Stimulated activated CD4-positive, alpha-beta T cell treated with anti-CD3 and anti-CD28 coated beads, Interleukin-1b, Interleukin-23, amount 100 ng/mL, for 48 hours (primary cell): Measurements from ENCODE around the gene RRAGD.

Source experiments
- DNase-seq: peaks from one replicate; pipeline ENCODE4 v3.0.0-alpha.2; 2020

The RRAGD gene, protein sequence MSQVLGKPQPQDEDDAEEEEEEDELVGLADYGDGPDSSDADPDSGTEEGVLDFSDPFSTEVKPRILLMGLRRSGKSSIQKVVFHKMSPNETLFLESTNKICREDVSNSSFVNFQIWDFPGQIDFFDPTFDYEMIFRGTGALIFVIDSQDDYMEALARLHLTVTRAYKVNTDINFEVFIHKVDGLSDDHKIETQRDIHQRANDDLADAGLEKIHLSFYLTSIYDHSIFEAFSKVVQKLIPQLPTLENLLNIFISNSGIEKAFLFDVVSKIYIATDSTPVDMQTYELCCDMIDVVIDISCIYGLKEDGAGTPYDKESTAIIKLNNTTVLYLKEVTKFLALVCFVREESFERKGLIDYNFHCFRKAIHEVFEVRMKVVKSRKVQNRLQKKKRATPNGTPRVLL

DNA sequence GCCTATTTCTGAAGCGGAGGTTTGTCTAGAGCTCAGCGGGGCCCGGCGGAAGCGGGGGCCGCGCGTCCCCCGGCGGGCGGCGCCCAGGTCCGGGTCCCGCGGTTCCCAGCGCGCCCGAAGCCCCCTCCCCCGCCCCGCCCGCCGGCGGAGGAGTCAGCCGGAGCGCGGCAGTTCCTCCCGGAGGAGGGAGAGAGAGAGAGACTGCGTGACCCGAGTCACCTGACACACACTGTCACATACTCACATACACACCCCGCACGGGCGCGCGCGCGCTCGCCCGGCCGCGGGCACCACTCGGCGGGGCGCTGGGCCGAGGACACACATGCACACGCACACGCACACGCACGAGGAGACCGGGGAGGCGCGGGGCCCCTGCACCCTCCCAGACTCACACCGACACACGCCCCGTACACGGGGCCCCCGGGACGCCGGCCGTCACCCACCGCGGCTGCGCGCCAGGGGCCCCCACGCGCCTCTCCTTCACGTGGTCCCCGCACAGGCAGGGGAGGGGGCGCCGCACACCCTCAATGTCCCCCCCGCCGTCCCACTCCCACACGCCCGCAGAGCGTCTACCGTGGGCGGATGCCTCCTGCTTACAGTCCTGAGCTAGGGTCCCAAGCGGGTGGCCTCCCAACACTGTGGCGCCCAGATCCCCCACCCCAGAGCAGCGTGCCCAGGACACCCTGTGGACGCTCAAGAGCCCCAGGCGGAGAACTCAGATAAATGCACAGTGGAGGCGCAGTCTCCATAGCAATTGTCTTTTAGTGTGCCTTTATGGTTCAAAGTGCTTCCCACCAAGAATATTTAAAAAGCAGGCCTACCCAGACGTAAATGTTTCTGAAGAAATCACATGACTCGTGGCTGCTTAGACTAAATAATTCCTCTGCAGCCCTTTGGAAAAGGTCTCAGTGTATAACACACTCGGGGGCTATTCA, at the start of gene RRAGD:
RRAGD (minus strand) TSS at position 203 of the 935 bp plus-strand sequence. CDS start 280 bp downstream, outside the sequence.
- peak; percentile 69 for DNase-seq

DNA sequence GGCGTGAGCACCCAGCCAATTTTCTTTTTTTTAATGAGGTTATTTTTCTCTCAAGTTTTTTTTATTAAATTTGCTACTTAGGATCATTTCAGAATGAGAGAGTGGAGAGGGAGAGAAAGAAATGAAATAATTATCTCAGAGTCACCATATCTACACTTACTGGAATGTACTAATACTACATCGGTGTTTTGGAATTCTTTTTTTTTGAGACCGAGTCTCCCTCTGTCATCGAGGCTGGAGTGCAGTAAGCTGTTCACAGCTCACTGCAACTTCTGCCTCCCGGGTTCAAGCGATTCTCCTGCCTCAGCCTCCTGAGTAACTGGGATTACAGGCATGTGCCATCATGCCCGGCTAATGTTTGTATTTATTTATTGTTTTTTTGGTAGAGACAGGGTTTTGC, 48.6 kb upstream of the RRAGD start:
- DNase-seq: no peak

DNA sequence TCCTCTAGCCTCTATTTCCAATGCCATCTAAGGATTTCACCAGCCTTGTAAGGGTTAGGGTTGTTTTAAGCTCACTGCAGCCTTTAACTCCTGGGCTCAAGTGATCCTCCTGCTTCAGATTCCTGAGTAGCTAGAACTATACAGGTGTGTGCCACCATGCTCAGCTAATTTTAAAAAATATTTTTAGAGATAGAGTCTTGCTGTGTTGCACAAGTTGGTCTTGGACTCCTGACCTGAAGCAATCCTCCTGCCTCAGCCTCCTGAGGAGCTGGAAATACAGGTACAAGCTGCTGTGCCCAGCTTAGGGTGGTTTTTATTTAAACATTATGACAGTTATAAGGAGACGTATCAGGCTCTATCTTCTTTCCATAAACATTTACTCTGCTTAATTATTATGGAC, 47.4 kb upstream of the RRAGD start:
- DNase-seq: no peak

DNA sequence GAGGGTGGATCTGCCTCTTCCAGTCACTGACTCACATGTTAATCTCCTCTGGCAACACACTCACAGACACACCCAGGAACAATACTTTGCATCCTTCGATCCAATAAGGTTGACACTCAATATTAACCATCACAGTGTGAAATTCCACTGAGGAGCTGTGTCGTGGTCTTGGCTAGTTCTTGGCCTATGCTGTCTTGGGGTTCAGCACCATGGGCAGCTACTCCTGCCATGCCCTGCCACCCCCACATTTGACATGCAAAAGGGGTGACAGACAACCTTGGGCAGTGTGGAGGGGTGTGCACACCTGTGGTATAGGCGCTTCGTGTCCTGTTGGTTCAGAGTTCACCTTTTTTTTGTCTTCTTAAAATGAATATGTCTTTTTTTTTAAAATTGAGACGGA, 46.6 kb upstream of the RRAGD start:
- no peak for DNase-seq

DNA sequence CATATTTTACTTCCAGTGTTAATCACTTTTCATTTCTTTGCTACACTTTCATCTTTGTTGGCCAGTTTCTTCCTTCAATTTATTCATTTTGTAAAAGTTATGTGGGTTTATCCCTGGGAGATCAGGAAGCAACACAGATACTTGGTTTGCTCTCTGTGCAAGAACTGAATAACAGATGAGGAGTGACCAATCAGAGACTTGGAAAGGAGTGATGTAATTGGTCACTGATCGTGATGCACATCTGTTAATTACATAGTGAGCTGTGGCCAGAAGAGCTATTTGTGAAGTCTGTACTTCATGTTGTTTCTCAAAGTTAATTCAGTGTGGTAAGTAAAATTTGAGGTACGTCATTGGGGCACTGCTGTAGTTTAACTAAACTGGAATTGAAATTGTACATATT, 42.2 kb upstream of the RRAGD start:
- no peak for DNase-seq

DNA sequence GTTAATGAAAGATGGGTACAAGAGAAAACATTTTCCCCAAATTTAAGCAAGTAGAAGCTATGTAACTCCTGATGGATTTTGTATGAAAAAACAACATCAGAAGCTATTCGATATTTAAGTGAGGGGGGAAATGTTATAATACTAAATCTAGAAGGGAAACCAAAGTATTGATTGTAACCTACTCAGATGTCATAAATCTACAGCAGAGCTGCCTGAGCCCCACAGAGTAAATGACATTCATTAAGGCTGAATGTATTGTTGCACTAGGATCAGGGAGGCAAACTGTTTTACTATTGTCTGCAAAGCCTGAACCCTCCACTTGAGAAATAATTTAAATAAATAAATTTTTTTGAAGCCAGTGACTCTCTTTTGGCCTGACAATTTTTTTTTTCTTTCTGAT, 40.2 kb upstream of the RRAGD start:
- no peak for DNase-seq

DNA sequence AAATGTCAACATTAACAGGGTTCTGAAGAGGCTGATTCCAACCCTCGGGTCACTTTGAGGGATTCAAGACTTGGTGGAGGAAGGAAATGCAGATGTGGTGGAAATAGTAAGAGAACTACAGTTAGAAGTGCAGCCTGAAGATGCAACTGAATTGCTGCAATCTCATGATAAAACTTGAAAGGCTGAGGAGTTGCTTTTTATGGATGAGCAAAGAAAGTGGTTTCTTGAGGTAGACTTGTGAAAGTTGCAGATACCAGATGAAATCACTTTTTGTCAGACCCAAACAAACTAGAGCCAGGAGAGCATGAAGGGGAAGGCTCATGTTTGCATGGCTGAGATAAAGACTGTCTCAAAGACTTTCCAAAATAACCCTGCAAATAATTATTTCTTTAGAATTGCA, 37.1 kb upstream of the RRAGD start:
- DNase-seq: no peak

DNA sequence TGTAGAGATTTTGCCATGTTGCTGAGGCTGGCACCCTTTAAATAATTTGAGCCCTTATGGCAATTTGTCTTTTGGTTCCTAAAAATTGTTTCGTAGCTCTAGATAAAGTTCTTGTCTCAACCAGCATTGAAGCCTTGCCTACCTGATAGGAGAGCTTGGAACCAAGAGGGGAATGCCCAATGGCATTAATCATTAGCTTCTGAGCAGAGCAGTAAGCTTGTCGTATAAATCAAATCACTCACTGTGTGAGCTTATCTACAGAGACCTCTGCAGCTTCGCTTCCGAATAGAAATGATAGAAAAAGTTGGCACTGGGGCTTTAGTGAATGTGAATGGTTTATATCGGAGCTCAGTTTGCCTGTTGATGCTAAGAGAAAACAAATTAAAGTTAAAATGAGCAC, 31.6 kb upstream of the RRAGD start:
- DNase-seq: no peak

DNA sequence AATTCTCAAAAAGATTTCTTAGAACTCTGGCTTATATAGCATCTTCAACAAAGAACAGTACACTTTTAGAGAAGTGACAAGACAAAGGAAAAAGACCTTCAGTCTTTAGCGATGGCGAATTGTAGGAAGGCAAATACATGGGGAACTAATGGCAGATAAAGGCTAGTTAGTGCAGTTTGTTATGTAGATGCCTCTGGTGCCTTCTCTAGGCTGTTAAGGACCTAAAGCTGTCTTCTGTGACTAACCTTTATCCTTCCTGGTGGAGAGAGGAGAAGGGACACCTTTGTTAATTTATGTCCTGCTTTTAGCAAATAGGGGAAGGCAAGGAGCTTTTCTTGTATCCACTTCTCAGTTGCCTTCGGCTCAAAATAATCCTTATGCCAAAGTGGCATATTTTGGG, 28.1 kb upstream of the RRAGD start:
- DNase-seq: no peak

DNA sequence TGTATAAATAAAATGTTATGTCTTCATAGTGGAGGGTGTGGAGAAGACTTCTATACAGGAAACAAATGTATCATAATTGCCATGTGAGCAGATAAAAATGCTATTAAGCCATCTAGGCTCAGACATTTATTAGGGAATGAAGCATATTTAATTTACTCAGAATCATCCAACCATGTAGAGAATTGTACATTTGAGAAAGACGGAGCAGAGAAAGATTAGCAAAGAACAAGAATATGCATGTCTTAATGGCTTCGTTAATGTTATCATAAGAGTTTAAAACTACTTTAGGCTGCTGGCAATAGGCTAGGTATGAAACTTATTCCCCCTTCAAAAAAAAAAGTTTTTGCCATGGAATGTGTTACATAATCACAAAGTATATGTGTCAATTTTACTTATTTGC, 26.9 kb upstream of the RRAGD start:
- DNase-seq: no peak

DNA sequence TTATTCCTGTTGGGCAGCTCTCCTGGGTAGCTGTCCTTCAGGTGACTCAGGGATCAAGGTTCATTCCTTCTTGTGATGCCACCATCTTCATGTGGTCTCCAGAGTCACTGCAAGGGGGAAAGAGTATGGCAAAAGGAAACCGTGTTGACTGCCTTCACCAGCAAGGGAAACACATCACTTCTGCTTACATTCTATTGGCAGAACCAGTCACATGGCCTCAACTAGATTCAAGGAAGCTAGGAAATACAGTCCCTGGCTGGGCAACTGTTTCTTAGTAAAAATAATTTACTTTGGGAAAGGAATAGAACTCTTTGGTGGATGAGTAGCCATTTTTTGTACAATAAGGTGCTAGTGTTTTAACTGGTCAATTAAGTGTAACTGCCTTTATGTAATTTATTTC, 26.2 kb upstream of the RRAGD start:
- no peak for DNase-seq

DNA sequence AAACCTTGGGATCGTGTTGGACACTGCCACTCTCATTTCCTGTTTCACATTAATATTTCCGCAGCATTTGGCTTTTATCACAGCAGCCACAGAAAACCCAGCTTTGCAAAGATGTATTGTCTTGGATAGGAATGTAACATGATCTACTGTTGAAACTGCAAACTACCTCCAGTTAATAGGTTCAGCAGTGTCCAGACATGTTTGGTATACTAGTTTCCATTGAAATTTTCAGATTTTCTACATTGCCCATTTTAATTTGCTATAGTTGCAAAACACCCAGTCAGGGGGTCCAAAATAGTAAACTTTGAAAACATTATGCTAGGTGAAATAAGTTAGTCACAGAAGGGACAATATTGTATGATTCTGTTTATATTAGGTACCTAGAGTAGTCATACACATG, 24.2 kb upstream of the RRAGD start:
- no peak for DNase-seq

DNA sequence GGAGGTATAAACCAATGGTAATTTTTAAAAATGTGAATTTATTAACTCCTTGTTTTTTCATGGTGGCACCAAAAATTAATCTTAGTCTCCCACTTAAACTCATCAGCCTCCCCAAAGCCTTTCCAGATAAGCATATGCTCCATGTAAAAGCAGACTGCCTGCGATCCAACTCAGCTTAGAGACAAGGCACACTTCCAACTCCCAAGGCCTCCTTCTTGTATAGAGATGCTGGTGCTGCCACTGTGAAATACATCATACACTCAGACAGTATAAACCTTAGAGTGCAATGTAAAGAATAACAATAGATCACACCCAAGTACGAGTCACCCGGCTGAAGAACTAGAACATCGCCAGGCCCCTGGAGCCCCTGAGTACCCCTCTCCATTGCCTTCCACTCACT, 22.9 kb upstream of the RRAGD start:
- no peak for DNase-seq

DNA sequence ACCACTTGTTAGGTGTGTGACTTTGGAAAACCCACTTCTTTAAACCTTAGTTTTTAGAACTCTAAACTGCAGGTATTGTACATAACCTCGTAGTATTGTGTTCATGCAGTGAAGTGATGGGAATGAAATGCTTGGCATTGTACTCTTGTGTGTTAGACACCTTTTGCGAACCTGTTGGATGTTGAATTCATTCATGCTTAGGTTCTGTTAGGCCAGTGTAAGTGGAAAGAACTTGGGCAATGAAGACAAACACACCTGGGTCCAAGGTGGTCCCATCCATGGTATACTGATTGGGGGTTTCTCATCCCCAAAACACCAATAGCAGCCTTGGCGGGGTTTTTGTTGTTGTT, 22.1 kb upstream of the RRAGD start:
- no peak for DNase-seq

DNA sequence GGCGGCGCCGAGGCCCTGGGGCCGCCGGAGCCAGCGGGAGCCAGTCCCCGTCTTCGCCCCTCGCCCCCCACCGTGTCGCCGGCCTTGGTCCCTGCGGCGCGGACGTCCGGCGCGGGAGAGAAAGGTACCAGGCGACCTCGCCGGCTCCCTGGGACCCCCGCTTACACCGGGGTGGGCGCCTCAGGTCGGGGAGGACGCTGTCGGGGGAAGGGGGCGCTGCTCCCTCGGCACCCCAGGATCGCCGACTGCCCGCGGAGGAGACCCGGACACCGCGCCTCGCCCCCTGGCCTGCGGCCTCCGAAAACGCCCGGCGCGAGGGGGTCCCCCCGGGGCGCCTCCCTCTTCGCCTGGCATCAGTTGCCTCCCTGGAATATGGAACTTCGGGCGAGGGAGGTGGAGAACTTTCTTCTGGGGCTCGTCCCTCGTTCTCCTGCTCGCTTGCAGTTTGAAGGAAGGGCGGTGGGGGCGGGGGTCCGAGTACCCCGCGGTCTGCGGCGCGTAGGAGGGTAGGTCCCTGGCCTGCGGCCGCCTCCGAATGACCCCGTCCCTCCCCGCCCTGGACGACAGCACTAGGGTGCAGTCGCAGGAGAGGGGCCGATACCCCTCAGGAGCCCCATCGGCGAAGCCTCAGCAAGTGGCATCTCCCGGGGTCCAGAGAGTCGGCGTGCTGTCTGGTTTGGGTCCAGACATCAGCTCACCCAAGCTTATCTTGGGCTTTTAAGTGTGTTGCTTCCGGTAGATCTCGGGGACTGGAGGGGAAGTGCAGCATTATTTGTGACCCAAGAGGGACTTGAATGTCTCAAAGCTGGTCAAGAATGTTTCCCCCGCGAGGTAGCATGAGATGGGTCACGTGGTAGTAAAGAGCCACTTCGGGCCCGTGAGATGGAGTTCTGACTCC, 21.4 kb upstream of the RRAGD start:
- DNase-seq: peak; percentile 16

DNA sequence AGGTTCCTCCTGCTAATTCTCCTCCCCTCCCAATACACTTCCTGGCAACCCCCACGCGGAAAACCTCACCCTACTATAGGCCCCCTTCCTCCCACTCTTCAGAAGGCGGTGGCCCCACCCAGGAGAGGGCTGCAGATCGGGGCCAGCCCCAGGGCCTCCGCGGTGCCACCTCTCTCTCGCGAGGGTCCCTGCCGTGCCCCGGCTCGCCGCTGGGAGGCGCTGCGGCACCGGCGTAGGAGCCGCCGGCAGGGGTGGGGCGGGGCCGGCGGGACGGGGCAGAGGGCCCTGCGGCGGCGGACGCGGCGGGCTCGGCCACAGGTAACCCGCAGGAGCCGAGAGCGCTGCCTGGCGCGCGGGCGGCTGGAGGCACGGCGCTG, 20.8 kb upstream of the RRAGD start, which contains the start of gene ANKRD6:
ANKRD6 (plus strand) TSS at position 278 of the 377 bp plus-strand sequence. CDS start 133,825 bp downstream, outside the sequence.
- DNase-seq: peak; percentile 76

DNA sequence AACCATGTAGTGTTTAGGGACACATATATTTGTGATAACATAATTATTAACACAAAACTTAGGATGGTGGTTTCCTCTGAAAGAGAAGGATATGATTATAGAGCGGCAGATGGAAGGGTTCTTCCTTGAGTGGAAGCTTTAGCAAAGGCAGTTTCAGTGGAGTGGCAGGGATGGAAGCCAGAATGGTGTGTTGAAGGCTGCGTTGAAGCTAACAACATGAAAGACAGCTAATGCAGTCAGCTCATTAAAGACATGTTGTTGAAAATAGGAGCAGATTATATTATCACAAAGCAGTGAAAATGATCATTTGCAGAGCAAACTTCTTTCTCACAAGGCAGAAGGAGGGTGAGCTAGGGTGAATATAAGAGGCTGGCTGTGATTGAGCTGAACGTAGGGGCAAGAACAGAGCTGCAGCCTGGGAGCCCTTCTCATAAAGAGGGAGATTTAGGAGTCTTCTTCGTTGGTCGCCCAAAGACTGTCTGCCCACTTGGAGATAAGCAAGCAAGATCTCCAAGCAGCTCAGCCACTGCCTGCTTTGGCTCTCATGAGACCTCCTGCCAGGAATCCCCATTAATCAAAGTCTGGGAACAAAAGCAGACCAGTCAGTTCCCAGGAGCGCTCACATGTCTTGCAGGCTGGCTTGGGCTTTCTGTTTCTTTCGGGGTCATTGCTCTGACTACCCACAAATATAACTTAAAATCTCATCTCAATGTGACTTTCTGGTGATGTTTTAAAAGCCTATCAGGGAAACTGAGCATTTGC, 18.3 kb upstream of the RRAGD start:
- no peak for DNase-seq

DNA sequence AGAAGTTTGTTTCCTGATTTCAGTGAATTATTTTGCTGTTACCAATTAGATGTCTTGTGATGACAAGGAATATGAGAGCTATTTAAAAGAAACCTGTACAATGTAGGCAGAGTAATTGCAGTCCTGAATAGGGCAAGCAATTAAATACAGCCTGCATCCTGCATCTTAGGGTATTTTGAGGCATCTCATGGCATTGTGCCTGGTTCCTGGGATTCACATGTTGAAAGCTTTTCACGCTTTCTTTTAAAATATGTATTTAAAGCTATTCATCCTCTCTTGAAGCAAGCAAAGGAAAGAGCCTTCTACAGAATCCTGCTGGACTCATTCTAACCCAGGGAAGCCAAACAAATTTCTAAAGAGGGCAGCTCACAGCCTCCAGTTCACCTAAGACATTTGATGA, 4.7 kb upstream of the RRAGD start:
- DNase-seq: no peak

DNA sequence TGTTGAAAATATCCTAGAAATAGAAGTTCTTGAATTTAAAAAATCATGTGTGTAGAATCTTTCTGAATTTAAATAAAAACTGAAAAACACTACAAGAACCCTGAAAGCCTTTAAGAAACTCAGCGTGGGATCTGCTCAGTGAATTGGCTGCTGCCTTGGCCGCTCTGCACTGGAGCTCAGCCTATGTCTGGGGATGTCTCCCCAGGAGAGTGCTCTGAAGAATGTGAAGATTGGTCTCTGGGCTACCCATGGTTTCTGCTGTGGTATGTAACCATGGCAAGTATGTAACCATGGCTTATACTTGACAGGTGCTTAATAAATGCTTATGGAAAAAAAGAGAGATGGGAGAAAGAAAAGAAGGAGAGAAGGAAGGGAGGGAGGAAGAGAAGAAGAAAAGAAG, 3.1 kb upstream of the RRAGD start:
- no peak for DNase-seq

DNA sequence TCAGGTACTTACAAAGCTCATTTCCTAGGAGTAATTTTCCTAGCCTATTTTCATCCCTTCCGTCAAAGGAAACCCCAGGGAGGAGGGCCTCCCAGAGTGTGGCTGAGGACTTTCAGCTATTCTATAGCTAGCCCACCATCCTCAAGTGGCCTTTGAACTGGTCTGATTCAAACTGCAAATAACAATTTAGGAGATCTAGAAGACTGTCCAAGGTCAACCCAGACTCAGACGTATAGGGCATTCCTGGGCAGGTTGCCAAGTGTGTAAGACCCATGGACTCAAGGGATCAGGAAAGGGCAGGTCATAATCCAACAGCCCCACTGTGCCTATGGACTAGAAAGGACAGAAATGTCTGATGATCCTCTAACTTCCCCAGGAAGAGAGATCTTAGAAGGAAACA, 2.1 kb upstream of the RRAGD start:
- no peak for DNase-seq

DNA sequence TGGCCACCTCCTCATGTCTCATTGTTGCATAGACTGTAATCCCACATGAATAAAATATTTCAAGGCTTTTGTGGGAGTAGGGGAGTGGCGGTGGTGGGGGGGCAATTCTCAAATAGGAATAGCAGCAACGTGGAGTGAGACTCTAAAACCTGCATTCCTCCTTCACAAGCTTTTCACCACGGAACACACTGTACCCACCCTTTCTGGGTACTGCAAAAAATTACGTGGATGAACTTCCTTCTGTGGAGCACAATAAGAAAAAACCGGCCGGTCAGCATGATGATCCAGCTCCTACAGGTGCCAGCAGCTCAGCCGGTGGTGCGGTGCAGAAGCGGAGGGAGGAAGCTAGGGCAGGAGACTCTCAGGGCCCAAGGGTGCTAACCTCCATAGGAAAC, 930 bp upstream of the RRAGD start:
- DNase-seq: no peak
